Fibroblast of lung (primary cell): ENCODE results near the gene MEGF10. TPM values are rescaled to one million over a fixed set of nuclear protein-coding genes. Genes with fewer than 3 reads are reported as not detected.

Experiments
- DNase-seq, 2 donors: peaks; one replicate each; pipeline versions ENCODE4 v3.0.0 to v3.0.0-alpha.2; 2010; ENCODE audit warnings: low read depth in 2 of 2
- H2AFZ ChIP-seq: 2 replicates; pipeline ENCODE4 v1.5.1; 2012; ENCODE audit warnings: low read length, control low read depth, inconsistent platforms
- H3K27ac ChIP-seq: 2 replicates; pipeline ENCODE4 v1.5.1; 2011; ENCODE audit warnings: low read length, control low read depth; ENCODE audit not compliant: insufficient read depth
- H3K27me3 ChIP-seq: 2 replicates; pipeline ENCODE4 v1.5.1; 2011; ENCODE audit warnings: mild to moderate bottlenecking, low read length; ENCODE audit not compliant: control insufficient read depth, insufficient read depth
- H3K36me3 ChIP-seq: 2 replicates; pipeline ENCODE4 v1.5.1; 2011; ENCODE audit warnings: low read length; ENCODE audit not compliant: control insufficient read depth, insufficient read depth
- H3K4me1 ChIP-seq: 2 replicates; pipeline ENCODE4 v1.5.1; 2011; ENCODE audit warnings: low read length; ENCODE audit not compliant: control insufficient read depth, insufficient read depth; ENCODE audit errors: extremely low read depth
- H3K4me2 ChIP-seq: 2 replicates; pipeline ENCODE4 v1.5.1; 2011; ENCODE audit warnings: low read length, control low read depth; ENCODE audit not compliant: insufficient read depth; ENCODE audit errors: extremely low read depth
- H3K4me3 ChIP-seq, 4 experiments: fragments of 200-600 bp in 1 of 4; sonication (generic) in 1 of 4; replicated peaks in 1 of 4; 2 replicates each; pipeline ENCODE4 v1.5.1; 2011 to 2016; ENCODE audit warnings: low read length in 4 of 4, low read depth in 3 of 4, mild to moderate bottlenecking in 3 of 4, control low read depth in 2 of 4, inconsistent platforms in 1 of 4, mixed read lengths in 1 of 4; ENCODE audit not compliant: insufficient read depth in 1 of 4; ENCODE audit errors: control extremely low read depth in 1 of 4
- H3K79me2 ChIP-seq: 2 replicates; pipeline ENCODE4 v1.5.1; 2012; ENCODE audit warnings: mild to moderate bottlenecking, low read length, inconsistent platforms; ENCODE audit not compliant: control insufficient read depth, insufficient read depth
- H3K9ac ChIP-seq: 2 replicates; pipeline ENCODE4 v1.5.1; 2011; ENCODE audit warnings: mild to moderate bottlenecking, low read length, control low read depth; ENCODE audit not compliant: insufficient read depth
- H3K9me3 ChIP-seq: 2 replicates; pipeline ENCODE4 v1.5.1; 2012; ENCODE audit warnings: low read depth, low read length; ENCODE audit not compliant: control insufficient read depth, insufficient read depth
- H4K20me1 ChIP-seq: 2 replicates; pipeline ENCODE4 v1.5.1; 2011; ENCODE audit warnings: low read length; ENCODE audit not compliant: control insufficient read depth, insufficient read depth; ENCODE audit errors: extremely low read depth
- CTCF ChIP-seq, 2 donors: IDR thresholded peaks in 1 of 2; conservative IDR thresholded peaks in 1 of 2; 1 replicate in 1 of 2; 2 replicates in 1 of 2; pipeline ENCODE4 v1.5.1; 2011 to 2012; ENCODE audit warnings: low read length in 2 of 2, control low read depth in 1 of 2, inconsistent platforms in 1 of 2, low read depth in 1 of 2, mild to moderate bottlenecking in 1 of 2
- EZH2 ChIP-seq: IDR thresholded peaks from 2 replicates; pipeline ENCODE4 v1.5.1; 2012; ENCODE audit warnings: low read length, control low read depth, mild to moderate bottlenecking; ENCODE audit errors: missing control alignments
- polyA plus RNA-seq, 2 donors: library from polyadenylated mRNA; depleted of rRNA in 1 of 2; stranded (reverse) in 1 of 2; unstranded in 1 of 2; fragments of >200 nt; gene quantifications; 2 replicates each; pipeline ENCODE4 v1.2.1, GENCODE V29; 2011 to 2012; ENCODE audit warnings: missing spikeins in 1 of 2
- total RNA-seq: library from RNA; depleted of rRNA; stranded (reverse); fragments of >200 nt; gene quantifications from 2 replicates; pipeline ENCODE4 v1.2.1, GENCODE V29; 2014

MEGF10 gene
- total and polyA plus RNA-seq, 2 donors (not counting 1 experiment from before 2014, with no cell fraction given): under 0.01 to 0.02 TPM

- Histone ChIP-seq H3K27ac (no peak overlapping the region), H3K4me3 (no peak overlapping the region), H3K9me3 (no peaks in the 10 kb centered on the region), H3K27me3 (peaks cover 2% of the 10 kb centered on the region), H3K36me3 (no peaks in the 10 kb centered on the region), H2AFZ (no peak overlapping the region), H3K9ac (no peak overlapping the region), H4K20me1 (no peaks in the 10 kb centered on the region), H3K79me2 (no peaks in the 10 kb centered on the region), H3K4me2 (no peak overlapping the region), H3K4me1 (no peaks in the 10 kb centered on the region)
- TF ChIP-seq CTCF (conservative IDR thresholded peaks at IDR 0.05 in 1 of 2, IDR thresholded peaks at IDR 0.05 in 1 of 2; ENCODE audit: low read depth in 1 of 2, low read length in 2 of 2): no peak
- TF ChIP-seq EZH2: no peak
- no peak for DNase-seq
Observed at GRCh38 chr5:127377651-127378050, 87.1 kb downstream of the MEGF10 start.

GRCh38 chr5:127385936-127386335, 95.3 kb downstream of the MEGF10 start:
- Histone ChIP-seq H3K36me3 (no peaks in the 10 kb centered on the region), H3K4me1 (no peaks in the 10 kb centered on the region), H3K27ac (no peak overlapping the region), H3K9me3 (no peaks in the 10 kb centered on the region), H2AFZ (no peak overlapping the region), H3K4me2 (no peak overlapping the region), H3K9ac (no peak overlapping the region), H3K4me3 (no peak overlapping the region), H4K20me1 (no peaks in the 10 kb centered on the region), H3K79me2 (no peaks in the 10 kb centered on the region), H3K27me3 (no peaks in the 10 kb centered on the region)
- no peak for TF ChIP-seq EZH2
- TF ChIP-seq CTCF (conservative IDR thresholded peaks at IDR 0.05 in 1 of 2, IDR thresholded peaks at IDR 0.05 in 1 of 2; ENCODE audit: low read depth in 1 of 2, low read length in 2 of 2): no peak
- no peak for DNase-seq

GRCh38 chr5:127386557-127386956, 96.0 kb downstream of the MEGF10 start:
- H3K79me2 ChIP-seq: no peaks in the 10 kb centered on the region
- H4K20me1 ChIP-seq: no peaks in the 10 kb centered on the region
- H3K4me3 ChIP-seq: no peak overlapping the region
- no peak overlapping the region for H3K27ac ChIP-seq
- H3K4me2 ChIP-seq: no peak overlapping the region
- H3K27me3 ChIP-seq: no peaks in the 10 kb centered on the region
- DNase-seq: peak; percentile 64 to 76
- no peaks in the 10 kb centered on the region for H3K9me3 ChIP-seq
- no peak overlapping the region for H3K9ac ChIP-seq
- H2AFZ ChIP-seq: no peak overlapping the region
- TF ChIP-seq CTCF (conservative IDR thresholded peaks at IDR 0.05 in 1 of 2, IDR thresholded peaks at IDR 0.05 in 1 of 2; ENCODE audit: low read depth in 1 of 2, low read length in 2 of 2): no peak
- TF ChIP-seq EZH2: no peak
- no peaks in the 10 kb centered on the region for H3K4me1 ChIP-seq
- no peaks in the 10 kb centered on the region for H3K36me3 ChIP-seq
